K562 (cell line): ENCODE data around the gene RAB3D. TPM values are rescaled to one million over a fixed set of nuclear protein-coding genes. Genes with fewer than 3 reads are reported as not detected.

Source experiments
- CC2D1A ChIP-seq: fragments of 450-650 bp; IDR thresholded peaks from 2 replicates; pipeline ENCODE4 v1.6.1; 2017; ENCODE audit warnings: mild to moderate bottlenecking
- CHD4 ChIP-seq: fragments of 200-600 bp; sonication (generic); IDR thresholded peaks from 3 replicates; pipeline ENCODE4 v1.6.1; 2012; ENCODE audit warnings: low read depth, mild to moderate bottlenecking, mixed read lengths, low read length, inconsistent platforms; ENCODE audit not compliant: insufficient read depth, insufficient replicate concordance, poor library complexity, severe bottlenecking
- CTBP1 ChIP-seq: fragments of 450-650 bp; IDR thresholded peaks from 2 replicates; pipeline ENCODE4 v1.6.1; 2016; ENCODE audit warnings: borderline replicate concordance
- EP300 ChIP-seq: IDR thresholded peaks from 2 replicates; pipeline ENCODE4 v1.6.1; 2012; ENCODE audit warnings: low read length, improper control_type of control experiment
- RBM25 ChIP-seq: fragments of 200-400 bp; formaldehyde crosslinking; IDR thresholded peaks from 2 replicates; pipeline ENCODE4 v1.6.1; 2018; ENCODE audit warnings: low read length, low read depth, moderate library complexity; ENCODE audit not compliant: severe bottlenecking
- SMARCE1 ChIP-seq: fragments of 450-650 bp; IDR thresholded peaks from 2 replicates; pipeline ENCODE4 v1.7.1; 2016; ENCODE audit warnings: mild to moderate bottlenecking
- TAF1 ChIP-seq: IDR thresholded peaks from 2 replicates; pipeline ENCODE4 v1.6.1; 2011; ENCODE audit warnings: mild to moderate bottlenecking, low read length, moderate library complexity; ENCODE audit not compliant: insufficient read depth, control insufficient read depth, severe bottlenecking; ENCODE audit errors: extremely low read depth
- polyA plus RNA-seq, 8 experiments: library from polyadenylated mRNA; depleted of rRNA in 4 of 8; stranded (reverse) in 5 of 8; unstranded in 3 of 8; fragments of >200 nt; fragmentation: Nextera tagmentation in 2 of 8; fragmentation: Illumina TruSeq in 1 of 8; extraction: Ambion mirVana in 2 of 8; extraction: Trizol in 1 of 8; gene quantifications; 2 replicates each; pipeline versions ENCODE4 v1.2.1 to v1.2.3, GENCODE V29; 2011 to 2014; ENCODE audit warnings: inconsistent platforms in 1 of 8, missing spikeins in 1 of 8
- total RNA-seq, 7 experiments: library from RNA; depleted of rRNA in 6 of 7; stranded (reverse); fragments of >200 nt in 6 of 7; fragmentation: Illumina TruSeq in 2 of 7; extraction: Trizol in 2 of 7; gene quantifications; 2 replicates each; pipeline versions ENCODE4 v1.2.1 to v1.2.3, GENCODE V29; 2011 to 2021; ENCODE audit warnings: low replicate concordance in 1 of 7
- TF ChIP-seq, protein P1 (sequence below): IDR thresholded peaks from 2 replicates; pipeline ENCODE4 v1.6.1; 2011; ENCODE audit warnings: borderline replicate concordance, low read depth, mild to moderate bottlenecking, moderate library complexity, low read length; ENCODE audit not compliant: insufficient read depth, poor library complexity, severe bottlenecking
- TF ChIP-seq, protein P2 (sequence below): sonication (generic); formaldehyde crosslinking; IDR thresholded peaks from 2 replicates; pipeline ENCODE4 v1.9.0; 2022; ENCODE audit warnings: mild to moderate bottlenecking, missing genetic modification reagents
- TF ChIP-seq, protein P3 (sequence below): fragments of 450-650 bp; IDR thresholded peaks from 2 replicates; pipeline ENCODE4 v1.6.1; 2018; ENCODE audit warnings: mild to moderate bottlenecking, low read depth; ENCODE audit not compliant: partially characterized antibody
- TF ChIP-seq, protein P4 (sequence below), 2 experiments: fragments of 450-650 bp; IDR thresholded peaks; 2 replicates each; pipeline ENCODE4 v1.6.1; 2018; ENCODE audit warnings: mild to moderate bottlenecking in 2 of 2, low read depth in 1 of 2; ENCODE audit not compliant: partially characterized antibody in 2 of 2
- TF ChIP-seq, protein P5 (sequence below): conservative IDR thresholded peaks from 2 replicates; pipeline ENCODE4 v1.6.1; 2011; ENCODE audit warnings: low read depth, mild to moderate bottlenecking, low read length; ENCODE audit not compliant: control insufficient read depth

Gene RAB3D
- total and polyA plus RNA-seq, 9 of the 15 experiments (the other 6 are each of a cell fraction or from before 2014, with no cell fraction given) = 0.34 to 3.3 (median 1.3) TPM

DNA sequence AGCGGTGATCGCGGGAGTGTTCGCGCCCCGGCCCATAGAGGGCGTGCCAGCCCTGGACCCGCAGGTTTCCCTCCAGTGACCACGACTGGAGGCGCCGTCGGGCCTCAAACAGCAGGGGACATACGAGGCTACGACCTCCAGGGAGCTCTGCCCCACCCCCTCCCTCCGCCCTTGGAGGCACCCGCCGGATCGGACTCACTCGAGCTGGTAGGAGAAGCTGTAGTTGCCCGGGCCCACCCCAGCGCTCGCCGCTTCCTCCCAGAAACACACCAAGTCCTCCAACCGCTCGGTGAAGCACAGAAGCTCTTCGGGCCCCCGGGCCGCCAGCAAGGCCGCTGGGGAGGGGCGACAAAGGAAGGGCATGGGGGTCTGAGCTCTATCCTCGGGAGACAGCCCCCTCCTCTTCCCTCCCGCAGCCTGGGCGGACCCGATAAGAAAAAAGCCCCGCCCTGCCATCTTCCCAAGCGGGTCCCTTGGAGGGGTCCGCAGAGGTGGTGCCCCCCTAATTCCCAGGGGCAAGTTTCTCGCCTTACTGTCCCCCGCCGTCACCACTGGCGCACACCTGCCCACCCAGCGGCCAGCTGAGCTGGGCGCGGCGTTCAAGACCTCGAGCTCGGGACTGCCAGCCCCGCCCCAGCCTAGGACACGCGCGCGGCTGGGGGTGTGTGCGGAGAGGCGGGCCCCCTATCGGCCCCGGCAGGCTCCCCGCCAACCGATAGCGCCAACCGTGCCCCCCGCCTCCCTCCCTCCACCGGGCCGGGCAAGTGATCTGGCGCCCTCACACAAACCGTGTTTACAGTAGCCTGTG lies 43.6 kb upstream of the RAB3D start (continued):
- TF ChIP-seq, protein P1, sequence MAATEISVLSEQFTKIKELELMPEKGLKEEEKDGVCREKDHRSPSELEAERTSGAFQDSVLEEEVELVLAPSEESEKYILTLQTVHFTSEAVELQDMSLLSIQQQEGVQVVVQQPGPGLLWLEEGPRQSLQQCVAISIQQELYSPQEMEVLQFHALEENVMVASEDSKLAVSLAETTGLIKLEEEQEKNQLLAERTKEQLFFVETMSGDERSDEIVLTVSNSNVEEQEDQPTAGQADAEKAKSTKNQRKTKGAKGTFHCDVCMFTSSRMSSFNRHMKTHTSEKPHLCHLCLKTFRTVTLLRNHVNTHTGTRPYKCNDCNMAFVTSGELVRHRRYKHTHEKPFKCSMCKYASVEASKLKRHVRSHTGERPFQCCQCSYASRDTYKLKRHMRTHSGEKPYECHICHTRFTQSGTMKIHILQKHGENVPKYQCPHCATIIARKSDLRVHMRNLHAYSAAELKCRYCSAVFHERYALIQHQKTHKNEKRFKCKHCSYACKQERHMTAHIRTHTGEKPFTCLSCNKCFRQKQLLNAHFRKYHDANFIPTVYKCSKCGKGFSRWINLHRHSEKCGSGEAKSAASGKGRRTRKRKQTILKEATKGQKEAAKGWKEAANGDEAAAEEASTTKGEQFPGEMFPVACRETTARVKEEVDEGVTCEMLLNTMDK = peak; percentile 88
- peak; percentile 5 for TF ChIP-seq TAF1
- peak; percentile 32 for TF ChIP-seq RBM25
- 0 out of 2 replicates have a peak, but pooled peaks have one; percentile 20 for TF ChIP-seq SMARCE1
- TF ChIP-seq, protein P2, sequence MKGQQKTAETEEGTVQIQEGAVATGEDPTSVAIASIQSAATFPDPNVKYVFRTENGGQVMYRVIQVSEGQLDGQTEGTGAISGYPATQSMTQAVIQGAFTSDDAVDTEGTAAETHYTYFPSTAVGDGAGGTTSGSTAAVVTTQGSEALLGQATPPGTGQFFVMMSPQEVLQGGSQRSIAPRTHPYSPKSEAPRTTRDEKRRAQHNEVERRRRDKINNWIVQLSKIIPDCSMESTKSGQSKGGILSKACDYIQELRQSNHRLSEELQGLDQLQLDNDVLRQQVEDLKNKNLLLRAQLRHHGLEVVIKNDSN (CRISPR knock-in tag) = peak; percentile 3; the same call in 1 of the 2 replicates
- TF ChIP-seq CC2D1A = peak; percentile 60; the same call in 1 of the 2 replicates
- TF ChIP-seq EP300 = 0 out of 2 replicates have a peak, but pooled peaks have one; percentile 5
- TF ChIP-seq, protein P3, sequence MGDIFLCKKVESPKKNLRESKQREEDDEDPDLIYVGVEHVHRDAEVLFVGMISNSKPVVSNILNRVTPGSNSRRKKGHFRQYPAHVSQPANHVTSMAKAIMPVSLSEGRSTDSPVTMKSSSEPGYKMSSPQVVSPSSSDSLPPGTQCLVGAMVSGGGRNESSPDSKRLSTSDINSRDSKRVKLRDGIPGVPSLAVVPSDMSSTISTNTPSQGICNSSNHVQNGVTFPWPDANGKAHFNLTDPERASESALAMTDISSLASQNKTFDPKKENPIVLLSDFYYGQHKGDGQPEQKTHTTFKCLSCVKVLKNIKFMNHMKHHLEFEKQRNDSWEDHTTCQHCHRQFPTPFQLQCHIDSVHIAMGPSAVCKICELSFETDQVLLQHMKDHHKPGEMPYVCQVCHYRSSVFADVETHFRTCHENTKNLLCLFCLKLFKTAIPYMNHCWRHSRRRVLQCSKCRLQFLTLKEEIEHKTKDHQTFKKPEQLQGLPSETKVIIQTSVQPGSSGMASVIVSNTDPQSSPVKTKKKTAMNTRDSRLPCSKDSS = no peak
- peak; percentile 73 for TF ChIP-seq CTBP1
- TF ChIP-seq CHD4 = peak; percentile 35
- TF ChIP-seq, protein P4, sequence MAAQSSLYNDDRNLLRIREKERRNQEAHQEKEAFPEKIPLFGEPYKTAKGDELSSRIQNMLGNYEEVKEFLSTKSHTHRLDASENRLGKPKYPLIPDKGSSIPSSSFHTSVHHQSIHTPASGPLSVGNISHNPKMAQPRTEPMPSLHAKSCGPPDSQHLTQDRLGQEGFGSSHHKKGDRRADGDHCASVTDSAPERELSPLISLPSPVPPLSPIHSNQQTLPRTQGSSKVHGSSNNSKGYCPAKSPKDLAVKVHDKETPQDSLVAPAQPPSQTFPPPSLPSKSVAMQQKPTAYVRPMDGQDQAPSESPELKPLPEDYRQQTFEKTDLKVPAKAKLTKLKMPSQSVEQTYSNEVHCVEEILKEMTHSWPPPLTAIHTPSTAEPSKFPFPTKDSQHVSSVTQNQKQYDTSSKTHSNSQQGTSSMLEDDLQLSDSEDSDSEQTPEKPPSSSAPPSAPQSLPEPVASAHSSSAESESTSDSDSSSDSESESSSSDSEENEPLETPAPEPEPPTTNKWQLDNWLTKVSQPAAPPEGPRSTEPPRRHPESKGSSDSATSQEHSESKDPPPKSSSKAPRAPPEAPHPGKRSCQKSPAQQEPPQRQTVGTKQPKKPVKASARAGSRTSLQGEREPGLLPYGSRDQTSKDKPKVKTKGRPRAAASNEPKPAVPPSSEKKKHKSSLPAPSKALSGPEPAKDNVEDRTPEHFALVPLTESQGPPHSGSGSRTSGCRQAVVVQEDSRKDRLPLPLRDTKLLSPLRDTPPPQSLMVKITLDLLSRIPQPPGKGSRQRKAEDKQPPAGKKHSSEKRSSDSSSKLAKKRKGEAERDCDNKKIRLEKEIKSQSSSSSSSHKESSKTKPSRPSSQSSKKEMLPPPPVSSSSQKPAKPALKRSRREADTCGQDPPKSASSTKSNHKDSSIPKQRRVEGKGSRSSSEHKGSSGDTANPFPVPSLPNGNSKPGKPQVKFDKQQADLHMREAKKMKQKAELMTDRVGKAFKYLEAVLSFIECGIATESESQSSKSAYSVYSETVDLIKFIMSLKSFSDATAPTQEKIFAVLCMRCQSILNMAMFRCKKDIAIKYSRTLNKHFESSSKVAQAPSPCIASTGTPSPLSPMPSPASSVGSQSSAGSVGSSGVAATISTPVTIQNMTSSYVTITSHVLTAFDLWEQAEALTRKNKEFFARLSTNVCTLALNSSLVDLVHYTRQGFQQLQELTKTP (IDR thresholded peaks at IDR 0.05; ENCODE audit: low read depth in 1 of 2, partially characterized antibody in 2 of 2) = peak in 1 of 2 experiments; percentile 41
- TF ChIP-seq, protein P5, sequence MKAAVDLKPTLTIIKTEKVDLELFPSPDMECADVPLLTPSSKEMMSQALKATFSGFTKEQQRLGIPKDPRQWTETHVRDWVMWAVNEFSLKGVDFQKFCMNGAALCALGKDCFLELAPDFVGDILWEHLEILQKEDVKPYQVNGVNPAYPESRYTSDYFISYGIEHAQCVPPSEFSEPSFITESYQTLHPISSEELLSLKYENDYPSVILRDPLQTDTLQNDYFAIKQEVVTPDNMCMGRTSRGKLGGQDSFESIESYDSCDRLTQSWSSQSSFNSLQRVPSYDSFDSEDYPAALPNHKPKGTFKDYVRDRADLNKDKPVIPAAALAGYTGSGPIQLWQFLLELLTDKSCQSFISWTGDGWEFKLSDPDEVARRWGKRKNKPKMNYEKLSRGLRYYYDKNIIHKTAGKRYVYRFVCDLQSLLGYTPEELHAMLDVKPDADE = peak; percentile 18; the same call in 1 of the 2 replicates
